IgD-negative memory B cell (primary cell): Measurements from ENCODE around the gene ALKBH8. TPM values are rescaled to one million over a fixed set of nuclear protein-coding genes. Genes with fewer than 3 reads are reported as not detected.
A peak's percentile ranks its signal among the peaks of the same experiment; 100 is the strongest.
"Not testable (repeated sequence)": the region's sequence is repeated elsewhere in the genome, so short reads cannot be mapped to it uniquely, and the experiment has no call there.

Source experiments
- H3K27ac Mint-ChIP-seq, 3 donors: one replicate each; pipeline ENCODE4 v1.8.0; 2020 to 2022; ENCODE audit warnings: mild to moderate bottlenecking in 3 of 3, mixed read lengths in 3 of 3, moderate library complexity in 1 of 3
- H3K27me3 Mint-ChIP-seq: one replicate; pipeline ENCODE4 v1.8.0; 2021; ENCODE audit warnings: mixed read lengths
- H3K36me3 Mint-ChIP-seq: one replicate; pipeline ENCODE4 v1.8.0; 2020; ENCODE audit warnings: mild to moderate bottlenecking, mixed read lengths
- H3K4me1 Mint-ChIP-seq, 3 donors: one replicate each; pipeline ENCODE4 v1.8.0; 2020 to 2022; ENCODE audit warnings: mixed read lengths in 3 of 3, mild to moderate bottlenecking in 1 of 3
- H3K4me3 Mint-ChIP-seq, 4 donors: one replicate each; pipeline ENCODE4 v1.8.0; 2020 to 2022; ENCODE audit warnings: mild to moderate bottlenecking in 4 of 4, mixed read lengths in 4 of 4, moderate library complexity in 3 of 4
- H3K9me3 Mint-ChIP-seq, 3 donors: one replicate each; pipeline ENCODE4 v1.8.0; 2020 to 2021; ENCODE audit warnings: mixed read lengths in 3 of 3, mild to moderate bottlenecking in 1 of 3
- polyA plus RNA-seq: library from polyadenylated mRNA; unstranded; fragments of 300-500 nt; fragmentation: Illumina TruSeq; gene quantifications from one replicate; pipeline ENCODE4 v1.2.3, GENCODE V29; 2021

The ALKBH8 gene
- polyA plus RNA-seq, 1 donor from 2014 or later = 11.5 TPM

- Mint-ChIP-seq H3K36me3 (no peaks in the 10 kb centered on the region), H3K27me3 (peaks cover 2% of the 10 kb centered on the region), H3K9me3 (no peaks in the 10 kb centered on the region), H3K4me3 (peak overlapping the region in 3 of 4 donors; percentile 1 to 89 (median 63)), H3K27ac (peak overlapping the region; percentile 84 to 92 (median 84)), H3K4me1 (peaks cover 41 to 48% (median 48%) of the 10 kb centered on the region in 3 donors)
These were observed 1.8 kb downstream of the ALKBH8 start for GRCh38 chr11:107563702-107564101.

- no peaks in the 10 kb centered on the region for H3K36me3 Mint-ChIP-seq
- H3K4me1 Mint-ChIP-seq = peaks cover 33 to 40% (median 38%) of the 10 kb centered on the region in 3 donors
- no peaks in the 10 kb centered on the region for H3K9me3 Mint-ChIP-seq
- H3K27me3 Mint-ChIP-seq = peaks cover under 1% of the 10 kb centered on the region
- H3K27ac Mint-ChIP-seq = peak overlapping the region in 1 of 3 donors; percentile 62
- peak overlapping the region in 2 of 4 donors; percentile 31 to 45 for H3K4me3 Mint-ChIP-seq
These were observed 2.8 kb downstream of the ALKBH8 start for GRCh38 chr11:107562647-107563208.

GRCh38 chr11:107561688-107562087, 3.8 kb downstream of the ALKBH8 start:
- Mint-ChIP-seq H3K27ac (no peak overlapping the region), H3K4me1 (peaks cover 28 to 32% (median 31%) of the 10 kb centered on the region in 3 donors), H3K27me3 (no peaks in the 10 kb centered on the region), H3K9me3 (no peaks in the 10 kb centered on the region), H3K4me3 (no peak overlapping the region), H3K36me3 (no peaks in the 10 kb centered on the region)

- H3K27ac Mint-ChIP-seq = no peak overlapping the region
- no peaks in the 10 kb centered on the region for H3K36me3 Mint-ChIP-seq
- H3K4me1 Mint-ChIP-seq = peaks cover 0 to 3% (median 0%) of the 10 kb centered on the region in 3 donors
- no peak overlapping the region for H3K4me3 Mint-ChIP-seq
- no peaks in the 10 kb centered on the region for H3K27me3 Mint-ChIP-seq
- H3K9me3 Mint-ChIP-seq = no peaks in the 10 kb centered on the region
These were observed 15.2 kb downstream of the ALKBH8 start for GRCh38 chr11:107550304-107550703.

- Mint-ChIP-seq H3K36me3 (no peaks in the 10 kb centered on the region), H3K4me3 (no peak overlapping the region)
These were observed 15.6 kb downstream of the ALKBH8 start for GRCh38 chr11:107549954-107550285.

GRCh38 chr11:107549253-107549953, 16.1 kb downstream of the ALKBH8 start:
- H3K9me3 Mint-ChIP-seq = no peaks in the 10 kb centered on the region
- peaks cover 2% of the 10 kb centered on the region for H3K36me3 Mint-ChIP-seq
- peaks cover 0 to 3% (median 0%) of the 10 kb centered on the region in 3 donors for H3K4me1 Mint-ChIP-seq
- H3K27ac Mint-ChIP-seq = no peak overlapping the region
- H3K4me3 Mint-ChIP-seq = no peak overlapping the region
- no peaks in the 10 kb centered on the region for H3K27me3 Mint-ChIP-seq

More at GRCh38 chr11:107549954-107550285, 15.6 kb downstream of the ALKBH8 start:
- no peak overlapping the region for H3K27ac Mint-ChIP-seq
- H3K27me3 Mint-ChIP-seq = no peaks in the 10 kb centered on the region
- H3K4me1 Mint-ChIP-seq = peaks cover 0 to 3% (median 0%) of the 10 kb centered on the region in 3 donors
- no peaks in the 10 kb centered on the region for H3K9me3 Mint-ChIP-seq

DNA sequence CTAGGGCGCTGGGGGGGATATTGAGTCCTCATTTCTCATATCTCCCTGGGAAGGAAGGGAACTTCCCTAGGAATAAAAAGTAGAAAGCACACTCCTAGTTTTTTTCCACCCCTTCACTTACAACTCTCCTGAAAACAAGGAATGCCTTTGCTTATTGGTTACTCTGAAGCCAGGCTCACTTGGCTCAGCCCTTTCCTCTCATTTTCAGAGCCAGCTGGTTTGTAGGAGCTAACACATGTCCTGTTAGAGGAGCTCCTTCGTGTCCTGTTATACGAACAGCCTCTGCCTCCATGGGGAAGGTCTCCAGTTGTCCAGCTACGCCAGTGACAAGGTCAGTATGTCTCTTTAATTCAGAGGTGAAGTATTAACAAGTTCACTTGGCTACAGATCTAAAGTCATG, 17.6 kb downstream of the ALKBH8 start:
- no peak overlapping the region for H3K4me3 Mint-ChIP-seq
- H3K9me3 Mint-ChIP-seq = no peaks in the 10 kb centered on the region
- peaks cover 0 to 3% (median 0%) of the 10 kb centered on the region in 3 donors for H3K4me1 Mint-ChIP-seq
- peaks cover 2% of the 10 kb centered on the region for H3K36me3 Mint-ChIP-seq
- no peak overlapping the region for H3K27ac Mint-ChIP-seq
- H3K27me3 Mint-ChIP-seq = no peaks in the 10 kb centered on the region

GRCh38 chr11:107545101-107545514, 20.4 kb downstream of the ALKBH8 start:
- Mint-ChIP-seq H3K4me3 (no peak overlapping the region), H3K27me3 (no peaks in the 10 kb centered on the region), H3K27ac (no peak overlapping the region), H3K36me3 (peaks cover 10% of the 10 kb centered on the region), H3K4me1 (peaks cover 0 to 3% (median 0%) of the 10 kb centered on the region in 3 donors), H3K9me3 (no peaks in the 10 kb centered on the region)

DNA sequence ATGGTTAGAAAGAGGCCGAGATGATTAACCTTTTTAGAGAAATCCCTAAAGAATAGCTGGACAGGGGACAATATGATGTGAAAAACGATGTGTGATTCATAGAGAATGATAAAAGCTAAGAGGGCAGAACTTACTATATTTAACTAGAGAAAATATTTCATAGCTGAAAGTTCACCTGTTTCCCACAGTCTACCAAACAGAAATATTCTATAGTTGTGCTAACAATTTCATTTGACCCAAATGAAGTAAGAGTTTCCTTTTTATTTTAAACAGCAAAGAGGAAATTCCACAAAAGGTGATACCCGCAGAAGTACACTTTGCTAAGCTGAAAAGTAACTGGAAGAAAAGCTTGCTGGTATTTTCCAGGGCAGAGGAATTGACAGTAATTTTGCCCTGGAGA, 26.7 kb downstream of the ALKBH8 start:
- Mint-ChIP-seq H3K9me3 (peaks cover 0 to 4% (median 3%) of the 10 kb centered on the region in 3 donors), H3K4me1 (no peaks in the 10 kb centered on the region), H3K4me3 (no peak overlapping the region), H3K27me3 (no peaks in the 10 kb centered on the region), H3K36me3 (peaks cover 30% of the 10 kb centered on the region), H3K27ac (no peak overlapping the region)

DNA sequence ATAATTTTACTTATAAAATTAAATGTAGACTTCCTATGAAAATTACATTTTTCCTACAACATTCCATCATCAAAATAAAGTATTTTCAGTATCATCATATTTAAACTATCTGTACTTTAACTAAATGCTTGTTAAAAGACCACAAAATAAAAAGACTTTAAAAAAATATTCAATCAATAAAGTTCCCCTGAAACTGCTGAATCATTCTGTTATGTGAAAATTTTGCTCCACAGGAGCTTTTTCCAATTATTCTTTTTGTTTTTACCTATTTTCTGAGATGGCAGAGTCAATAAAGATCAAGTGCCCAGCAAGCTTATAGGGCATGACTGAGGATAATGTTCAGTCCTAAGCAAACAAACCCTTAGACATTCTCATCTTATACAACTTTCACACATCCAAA, 27.3 kb downstream of the ALKBH8 start:
- Mint-ChIP-seq H3K36me3 (peaks cover 30% of the 10 kb centered on the region), H3K4me3 (no peak overlapping the region), H3K27ac (no peak overlapping the region), H3K4me1 (no peaks in the 10 kb centered on the region), H3K9me3 (peaks cover 0 to 4% (median 3%) of the 10 kb centered on the region in 3 donors), H3K27me3 (no peaks in the 10 kb centered on the region)

DNA sequence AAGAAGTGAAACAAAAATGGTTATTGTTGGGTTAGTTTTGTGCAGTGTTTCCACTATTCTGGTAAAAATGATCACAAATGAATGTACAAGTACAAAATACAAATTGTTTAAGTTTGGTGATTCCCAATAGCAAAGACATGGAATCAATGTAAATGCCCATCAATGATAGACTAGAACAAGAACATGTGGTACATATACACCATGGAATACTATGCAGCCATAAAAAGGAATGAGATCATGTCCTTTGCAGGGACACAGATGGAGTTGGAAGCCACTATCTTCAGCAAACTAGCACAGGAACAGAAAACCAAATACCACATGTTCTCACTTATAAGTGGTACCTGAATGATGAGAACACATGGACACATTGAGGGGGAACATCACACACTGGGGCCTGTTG, 28.4 kb downstream of the ALKBH8 start:
- H3K9me3 Mint-ChIP-seq, H3K4me3 Mint-ChIP-seq, H3K4me1 Mint-ChIP-seq, H3K27ac Mint-ChIP-seq, H3K27me3 Mint-ChIP-seq: not testable (repeated sequence)
- peaks cover 30% of the 10 kb centered on the region for H3K36me3 Mint-ChIP-seq

GRCh38 chr11:107526197-107526596, 39.3 kb downstream of the ALKBH8 start:
- peaks cover 15% of the 10 kb centered on the region for H3K36me3 Mint-ChIP-seq
- H3K9me3 Mint-ChIP-seq = peaks cover 0 to 4% (median 0%) of the 10 kb centered on the region in 3 donors
- H3K4me3 Mint-ChIP-seq = no peak overlapping the region
- H3K27ac Mint-ChIP-seq = no peak overlapping the region
- no peaks in the 10 kb centered on the region for H3K27me3 Mint-ChIP-seq
- no peaks in the 10 kb centered on the region for H3K4me1 Mint-ChIP-seq

DNA sequence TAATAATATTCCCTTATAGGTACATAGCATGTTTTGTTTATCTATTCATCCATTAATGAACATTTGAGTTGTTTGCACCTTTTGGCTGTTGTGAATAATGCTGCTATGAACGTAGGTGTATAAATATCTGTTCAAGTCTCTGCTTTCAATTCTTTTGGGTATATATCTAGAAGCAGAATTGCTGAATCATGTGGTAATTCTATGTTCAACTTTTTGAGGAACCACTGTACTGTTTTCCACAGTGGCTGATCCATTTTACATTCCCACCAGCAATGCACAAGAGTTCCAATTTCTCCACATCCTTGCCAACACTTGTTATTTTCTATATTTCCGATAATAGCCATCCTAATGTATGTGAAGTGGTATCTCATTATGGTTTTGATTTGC, 56.7 kb downstream of the ALKBH8 start:
- peaks cover 0 to 2% (median 2%) of the 10 kb centered on the region in 3 donors for H3K9me3 Mint-ChIP-seq
- H3K27ac Mint-ChIP-seq = no peak overlapping the region
- no peaks in the 10 kb centered on the region for H3K27me3 Mint-ChIP-seq
- H3K4me1 Mint-ChIP-seq = no peaks in the 10 kb centered on the region
- H3K4me3 Mint-ChIP-seq = no peak overlapping the region
- H3K36me3 Mint-ChIP-seq = peaks cover 23% of the 10 kb centered on the region

- Mint-ChIP-seq H3K36me3 (peaks cover 23% of the 10 kb centered on the region), H3K27ac (no peak overlapping the region), H3K4me3 (no peak overlapping the region), H3K9me3 (peaks cover 0 to 2% (median 0%) of the 10 kb centered on the region in 3 donors), H3K4me1 (no peaks in the 10 kb centered on the region), H3K27me3 (no peaks in the 10 kb centered on the region)
These were observed 57.2 kb downstream of the ALKBH8 start for GRCh38 chr11:107508201-107508857.

DNA sequence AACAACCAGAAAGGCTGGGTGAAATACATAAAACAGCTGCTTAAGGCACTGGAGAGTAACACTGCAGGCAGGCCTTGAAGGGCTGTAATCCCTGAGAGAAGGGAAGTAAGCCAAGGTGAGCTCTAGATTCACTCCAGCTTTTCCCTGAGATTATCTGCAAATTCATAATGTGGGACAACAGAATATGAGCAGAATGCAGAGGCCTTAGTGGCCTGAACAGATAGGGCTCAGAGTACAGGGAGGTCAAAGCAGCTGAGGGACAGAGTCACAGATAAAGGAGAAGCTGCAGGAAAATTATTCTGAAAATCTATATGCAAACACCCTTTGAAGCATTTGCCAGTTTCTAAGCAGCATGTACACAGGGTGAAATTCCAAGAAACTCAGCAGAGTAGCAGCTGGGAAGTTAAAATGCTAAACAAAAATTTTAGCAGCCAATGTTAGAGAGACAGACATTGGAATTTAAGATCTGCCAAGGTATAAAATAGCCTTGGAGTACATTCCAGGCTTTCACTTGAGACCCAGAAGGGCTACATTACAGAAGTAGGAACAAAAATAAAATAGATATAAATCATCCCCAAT, 59.8 kb downstream of the ALKBH8 start:
- no peaks in the 10 kb centered on the region for H3K27me3 Mint-ChIP-seq
- H3K4me3 Mint-ChIP-seq = no peak overlapping the region
- peaks cover 3 to 17% (median 5%) of the 10 kb centered on the region in 3 donors for H3K9me3 Mint-ChIP-seq
- no peaks in the 10 kb centered on the region for H3K4me1 Mint-ChIP-seq
- H3K36me3 Mint-ChIP-seq = peaks cover 40% of the 10 kb centered on the region
- H3K27ac Mint-ChIP-seq = no peak overlapping the region
